Subcutaneous adipose tissue (tissue), 4 donors: ENCODE data around the gene BRIP1. TPM values are rescaled to one million over a fixed set of nuclear protein-coding genes. Genes with fewer than 3 reads are reported as not detected.
A peak's percentile ranks its signal among the peaks of the same experiment; 100 is the strongest.

Experiments
- CTCF ChIP-seq: fragments of 450-650 bp; IDR thresholded peaks from one replicate; pipeline ENCODE4 v1.5.1; 2016; ENCODE audit warnings: low read depth, mild to moderate bottlenecking, control low read depth, antibody characterized with exemption, moderate library complexity
- total RNA-seq, 4 donors: library from RNA; depleted of rRNA; stranded (reverse); fragments of >200 nt; gene quantifications; one replicate each; pipeline ENCODE4 v1.1.0, GENCODE V29; 2016

BRIP1 gene
- total RNA-seq, 4 donors from 2014 or later, result 0.33 to 1.1 (median 0.98) TPM

GRCh38 chr17:61647047-61647446 lies 216.3 kb downstream of the BRIP1 start:
- no peak for TF ChIP-seq CTCF

GRCh38 chr17:61646482-61646881 lies 216.8 kb downstream of the BRIP1 start:
- TF ChIP-seq CTCF, result no peak

GRCh38 chr17:61645920-61646319 lies 217.4 kb downstream of the BRIP1 start:
- peak; percentile 54 for TF ChIP-seq CTCF

GRCh38 chr17:61644800-61645774 lies 218.2 kb downstream of the BRIP1 start:
- no peak for TF ChIP-seq CTCF

GRCh38 chr17:61642768-61643167 lies 220.6 kb downstream of the BRIP1 start:
- no peak for TF ChIP-seq CTCF

- no peak for TF ChIP-seq CTCF
These were observed 221.6 kb downstream of the BRIP1 start for GRCh38 chr17:61641715-61642114.

GRCh38 chr17:61641084-61641483 lies 222.2 kb downstream of the BRIP1 start:
- peak; percentile 96 for TF ChIP-seq CTCF
